Measurements from ENCODE around the gene COL6A1. TPM values are rescaled to one million over a fixed set of nuclear protein-coding genes. Genes with fewer than 3 reads are reported as not detected.
A peak's percentile ranks its signal among the peaks of the same experiment; 100 is the strongest.

Gene COL6A1
- total RNA-seq, 1 donor from 2014 or later, result 137 TPM

- peaks cover 2% of the 10 kb centered on the region for H3K4me1 Mint-ChIP-seq (ENCODE audit: low read depth)
- DNase-seq (ENCODE audit: low spot score, unreplicated experiment), result no peak
- H3K27ac Mint-ChIP-seq, result no peak overlapping the region
- TF ChIP-seq CTCF (IDR thresholded peaks at IDR 0.05; ENCODE audit: unreplicated experiment), result peak; percentile 0
- H3K36me3 Mint-ChIP-seq (ENCODE audit: insufficient read depth), result peaks cover 12% of the 10 kb centered on the region
- H3K27me3 Mint-ChIP-seq, result peaks cover 14% of the 10 kb centered on the region
- no peaks in the 10 kb centered on the region for H3K9me3 Mint-ChIP-seq (ENCODE audit: low read depth)
- peak overlapping the region; percentile 72 for H3K4me3 Mint-ChIP-seq (ENCODE audit: low read depth)
These were observed 655 bp downstream of the COL6A1 start for GRCh38 chr21:45982092-45982757.

GRCh38 chr21:45982758-45983648 lies 1.4 kb downstream of the COL6A1 start:
- Mint-ChIP-seq H3K9me3 (ENCODE audit: low read depth) (no peaks in the 10 kb centered on the region), H3K4me1 (ENCODE audit: low read depth) (peaks cover 2% of the 10 kb centered on the region), H3K36me3 (ENCODE audit: insufficient read depth) (peaks cover 12% of the 10 kb centered on the region), H3K27ac (no peak overlapping the region), H3K27me3 (peaks cover 14% of the 10 kb centered on the region), H3K4me3 (ENCODE audit: low read depth) (peak overlapping the region; percentile 72)
- no peak for DNase-seq (ENCODE audit: low spot score, unreplicated experiment)
- no peak for TF ChIP-seq CTCF (IDR thresholded peaks at IDR 0.05; ENCODE audit: unreplicated experiment)

GRCh38 chr21:45983649-45983965 lies 2.0 kb downstream of the COL6A1 start:
- TF ChIP-seq CTCF (IDR thresholded peaks at IDR 0.05; ENCODE audit: unreplicated experiment), result no peak
- H3K4me3 Mint-ChIP-seq (ENCODE audit: low read depth), result no peak overlapping the region
- peaks cover 10% of the 10 kb centered on the region for H3K27me3 Mint-ChIP-seq

GRCh38 chr21:45983981-45984551 lies 2.5 kb downstream of the COL6A1 start:
- H3K4me3 Mint-ChIP-seq (ENCODE audit: low read depth), result no peak overlapping the region
- H3K36me3 Mint-ChIP-seq (ENCODE audit: insufficient read depth), result peaks cover 12% of the 10 kb centered on the region
- peaks cover 8% of the 10 kb centered on the region for H3K27me3 Mint-ChIP-seq
- no peak for TF ChIP-seq CTCF (IDR thresholded peaks at IDR 0.05; ENCODE audit: unreplicated experiment)
- no peaks in the 10 kb centered on the region for H3K9me3 Mint-ChIP-seq (ENCODE audit: low read depth)
- no peak for DNase-seq (ENCODE audit: low spot score, unreplicated experiment)
- H3K4me1 Mint-ChIP-seq (ENCODE audit: low read depth), result peaks cover 2% of the 10 kb centered on the region
- no peak overlapping the region for H3K27ac Mint-ChIP-seq

More at GRCh38 chr21:45983649-45983965, 2.0 kb downstream of the COL6A1 start:
- Mint-ChIP-seq H3K9me3 (ENCODE audit: low read depth) (no peaks in the 10 kb centered on the region), H3K36me3 (ENCODE audit: insufficient read depth) (peaks cover 12% of the 10 kb centered on the region), H3K4me1 (ENCODE audit: low read depth) (peaks cover 2% of the 10 kb centered on the region), H3K27ac (no peak overlapping the region)
- DNase-seq (ENCODE audit: low spot score, unreplicated experiment), result no peak

GRCh38 chr21:45984584-45985095 lies 3.1 kb downstream of the COL6A1 start:
- Mint-ChIP-seq H3K27ac (no peak overlapping the region), H3K4me1 (ENCODE audit: low read depth) (peaks cover 2% of the 10 kb centered on the region), H3K36me3 (ENCODE audit: insufficient read depth) (peaks cover 12% of the 10 kb centered on the region), H3K4me3 (ENCODE audit: low read depth) (no peak overlapping the region), H3K9me3 (ENCODE audit: low read depth) (no peaks in the 10 kb centered on the region), H3K27me3 (peaks cover 4% of the 10 kb centered on the region)
- no peak for DNase-seq (ENCODE audit: low spot score, unreplicated experiment)
- TF ChIP-seq CTCF (IDR thresholded peaks at IDR 0.05; ENCODE audit: unreplicated experiment), result no peak
